Measurements from ENCODE around the gene MON1A. TPM values are rescaled to one million over a fixed set of nuclear protein-coding genes. Genes with fewer than 3 reads are reported as not detected.
"Not testable (repeated sequence)": the region's sequence is repeated elsewhere in the genome, so short reads cannot be mapped to it uniquely, and the experiment has no call there.

The MON1A gene
- total RNA-seq, 2 donors from 2014 or later = 8.4 to 9.4 TPM

GRCh38 chr3:49927798-49928197 lies 1.8 kb downstream of the MON1A start:
- Histone ChIP-seq H3K9me3 (no peaks in the 10 kb centered on the region), H3K4me1 (peaks cover 0 to 26% of the 10 kb centered on the region in 2 donors), H3K27me3 (no peaks in the 10 kb centered on the region), H3K27ac (no peak overlapping the region), H3K4me3 (no peak overlapping the region), H3K36me3 (no peaks in the 10 kb centered on the region)
- TF ChIP-seq CTCF (IDR thresholded peaks at IDR 0.05) = no peak
- no peak for DNase-seq (ENCODE audit: low spot score)

- TF ChIP-seq CTCF (IDR thresholded peaks at IDR 0.05) = no peak
- no peak for DNase-seq (ENCODE audit: low spot score)
- no peaks in the 10 kb centered on the region for H3K9me3 ChIP-seq
Measured at GRCh38 chr3:49926117-49926728, 3.4 kb downstream of the MON1A start.

GRCh38 chr3:49925485-49925884 lies 4.1 kb downstream of the MON1A start:
- no peak for DNase-seq (ENCODE audit: low spot score)
- no peaks in the 10 kb centered on the region for H3K36me3 ChIP-seq
- no peaks in the 10 kb centered on the region for H3K27me3 ChIP-seq
- no peak overlapping the region for H3K27ac ChIP-seq
- no peak for TF ChIP-seq CTCF (IDR thresholded peaks at IDR 0.05)
- H3K9me3 ChIP-seq = no peaks in the 10 kb centered on the region
- H3K4me1 ChIP-seq = peaks cover 0 to 18% of the 10 kb centered on the region in 2 donors
- H3K4me3 ChIP-seq = no peak overlapping the region

More at GRCh38 chr3:49926117-49926728, 3.4 kb downstream of the MON1A start:
- no peaks in the 10 kb centered on the region for H3K27me3 ChIP-seq
- H3K27ac ChIP-seq = no peak overlapping the region
- H3K4me3 ChIP-seq = no peak overlapping the region
- H3K4me1 ChIP-seq = peaks cover 0 to 24% of the 10 kb centered on the region in 2 donors
- H3K36me3 ChIP-seq = no peaks in the 10 kb centered on the region

- Histone ChIP-seq H3K4me1 (peaks cover 0 to 13% of the 10 kb centered on the region in 2 donors), H3K4me3 (no peak overlapping the region), H3K27me3 (no peaks in the 10 kb centered on the region), H3K9me3 (no peaks in the 10 kb centered on the region), H3K27ac (no peak overlapping the region), H3K36me3 (no peaks in the 10 kb centered on the region)
- TF ChIP-seq CTCF (IDR thresholded peaks at IDR 0.05) = no peak
- DNase-seq (ENCODE audit: low spot score) = no peak
Measured at GRCh38 chr3:49924683-49925082, 4.9 kb downstream of the MON1A start.

GRCh38 chr3:49917806-49918590 lies 11.6 kb downstream of the MON1A start:
- DNase-seq (ENCODE audit: low spot score); H3K36me3 ChIP-seq; H3K27ac ChIP-seq; H3K27me3 ChIP-seq; H3K4me3 ChIP-seq; H3K9me3 ChIP-seq; H3K4me1 ChIP-seq: not testable (repeated sequence)

GRCh38 chr3:49916686-49917085 lies 12.9 kb downstream of the MON1A start:
- H3K27me3 ChIP-seq = no peaks in the 10 kb centered on the region

More at GRCh38 chr3:49916686-49917085, 12.9 kb downstream of the MON1A start:
- Histone ChIP-seq H3K4me1 (no peaks in the 10 kb centered on the region), H3K27ac (no peak overlapping the region), H3K4me3 (no peak overlapping the region), H3K9me3 (no peaks in the 10 kb centered on the region), H3K36me3 (no peaks in the 10 kb centered on the region)
- no peak for TF ChIP-seq CTCF (IDR thresholded peaks at IDR 0.05)
- no peak for DNase-seq (ENCODE audit: low spot score)

Data from right atrium auricular region (tissue), 2 donors.